ENCODE data around the gene ZNF296.

DNA sequence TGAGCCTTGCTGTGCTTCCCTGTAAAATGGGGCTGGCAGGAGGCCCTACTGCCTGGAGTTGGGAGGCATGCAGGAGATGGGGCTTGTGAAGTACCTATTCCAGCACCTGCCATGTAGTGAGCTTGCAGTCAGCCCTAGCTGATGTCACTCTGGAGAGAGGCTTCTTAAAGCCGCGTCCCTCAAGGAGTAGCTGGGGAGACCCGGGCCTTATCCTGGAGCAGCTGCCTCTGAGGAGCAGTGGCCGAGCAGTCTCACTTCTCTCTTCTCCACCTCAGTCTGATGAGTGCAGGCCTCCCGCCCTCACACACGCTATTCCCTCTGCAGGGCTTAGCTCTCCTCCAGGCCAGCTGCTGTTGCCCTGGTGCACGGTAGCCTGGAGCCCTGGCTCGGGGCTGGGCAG is 19.4 kb downstream of the ZNF296 start:
- TF ChIP-seq, protein P1, sequence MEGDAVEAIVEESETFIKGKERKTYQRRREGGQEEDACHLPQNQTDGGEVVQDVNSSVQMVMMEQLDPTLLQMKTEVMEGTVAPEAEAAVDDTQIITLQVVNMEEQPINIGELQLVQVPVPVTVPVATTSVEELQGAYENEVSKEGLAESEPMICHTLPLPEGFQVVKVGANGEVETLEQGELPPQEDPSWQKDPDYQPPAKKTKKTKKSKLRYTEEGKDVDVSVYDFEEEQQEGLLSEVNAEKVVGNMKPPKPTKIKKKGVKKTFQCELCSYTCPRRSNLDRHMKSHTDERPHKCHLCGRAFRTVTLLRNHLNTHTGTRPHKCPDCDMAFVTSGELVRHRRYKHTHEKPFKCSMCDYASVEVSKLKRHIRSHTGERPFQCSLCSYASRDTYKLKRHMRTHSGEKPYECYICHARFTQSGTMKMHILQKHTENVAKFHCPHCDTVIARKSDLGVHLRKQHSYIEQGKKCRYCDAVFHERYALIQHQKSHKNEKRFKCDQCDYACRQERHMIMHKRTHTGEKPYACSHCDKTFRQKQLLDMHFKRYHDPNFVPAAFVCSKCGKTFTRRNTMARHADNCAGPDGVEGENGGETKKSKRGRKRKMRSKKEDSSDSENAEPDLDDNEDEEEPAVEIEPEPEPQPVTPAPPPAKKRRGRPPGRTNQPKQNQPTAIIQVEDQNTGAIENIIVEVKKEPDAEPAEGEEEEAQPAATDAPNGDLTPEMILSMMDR (IDR thresholded peaks at IDR 0.05): no peak
- TF ChIP-seq POLR2A (IDR thresholded peaks at IDR 0.05) (no peak), POLR2AphosphoS5 (IDR thresholded peaks at IDR 0.05) (no peak)

Measured in prostate gland (tissue), 2 donors.